ENCODE data around the gene ADGRB2.

DNA sequence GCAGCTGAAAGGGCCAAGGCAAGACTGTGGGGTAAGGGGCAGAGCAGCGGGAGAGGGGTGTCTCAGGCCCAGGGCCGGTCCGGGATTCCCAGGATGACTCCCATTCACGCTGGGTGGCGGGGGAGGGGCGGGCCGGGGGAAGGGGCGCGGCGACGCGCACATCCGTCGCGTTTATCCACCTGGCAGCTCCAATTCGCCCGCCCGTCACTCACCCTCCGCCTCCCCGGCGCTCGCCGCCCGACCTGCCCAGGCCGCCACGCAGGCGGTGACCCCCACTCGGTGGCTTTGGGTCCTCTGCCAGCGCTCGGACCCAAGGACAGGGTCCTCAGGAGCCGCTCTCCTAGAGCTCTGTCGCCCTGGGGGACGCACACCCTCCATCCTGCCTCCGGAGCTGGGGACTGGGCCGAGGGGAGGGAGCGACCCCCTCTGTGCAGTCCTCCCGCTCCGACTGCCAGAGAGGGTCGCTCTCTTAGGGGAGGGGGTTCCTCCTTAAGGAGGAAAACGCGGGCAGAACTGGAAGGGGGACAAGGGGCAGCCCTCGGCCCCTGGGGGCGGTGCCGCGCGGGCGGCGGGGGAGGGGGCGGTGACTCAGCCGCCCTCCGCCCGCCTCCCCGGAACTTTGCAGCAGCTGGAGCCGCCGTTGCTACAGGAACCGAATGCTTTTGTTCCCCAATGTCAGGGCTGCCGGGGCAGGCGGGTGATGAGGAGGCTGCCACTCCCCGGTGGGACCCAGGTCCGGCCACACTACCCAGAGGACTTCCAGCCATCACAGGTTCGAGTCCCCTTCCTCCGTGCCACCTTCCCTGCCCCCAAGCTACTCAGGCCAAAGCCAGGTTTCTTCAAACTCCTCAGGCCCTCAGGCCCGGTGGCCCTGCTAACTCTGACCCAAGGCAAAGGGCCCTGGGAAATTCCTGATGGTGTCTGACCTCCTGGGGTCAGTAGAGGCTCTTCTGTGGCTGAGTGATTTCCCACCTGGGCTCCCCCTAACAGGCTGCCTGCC lies 3.4 kb downstream of the ADGRB2 start:
- no peak for TF ChIP-seq TCF7L2 (IDR thresholded peaks at IDR 0.05; ENCODE audit: low read depth, low read length)
- TF ChIP-seq SIN3A (IDR thresholded peaks at IDR 0.05; ENCODE audit: borderline replicate concordance, insufficient read depth, low read depth, low read length), result no peak
- TF ChIP-seq CTCF (IDR thresholded peaks at IDR 0.05), result no peak
- TF ChIP-seq REST (IDR thresholded peaks at IDR 0.05; ENCODE audit: insufficient read depth in 1 of 2, low read depth in 2 of 2, low read length in 1 of 2), result no peak
- no peak for TF ChIP-seq POLR2AphosphoS5 (IDR thresholded peaks at IDR 0.05; ENCODE audit: low read depth, low read length)
